Measurements from ENCODE around the gene ETNK2. TPM values are rescaled to one million over a fixed set of nuclear protein-coding genes. Genes with fewer than 3 reads are reported as not detected.

The ETNK2 gene
- total and polyA plus RNA-seq, 3 donors from 2014 or later = 116 to 227 (median 187) TPM

DNA sequence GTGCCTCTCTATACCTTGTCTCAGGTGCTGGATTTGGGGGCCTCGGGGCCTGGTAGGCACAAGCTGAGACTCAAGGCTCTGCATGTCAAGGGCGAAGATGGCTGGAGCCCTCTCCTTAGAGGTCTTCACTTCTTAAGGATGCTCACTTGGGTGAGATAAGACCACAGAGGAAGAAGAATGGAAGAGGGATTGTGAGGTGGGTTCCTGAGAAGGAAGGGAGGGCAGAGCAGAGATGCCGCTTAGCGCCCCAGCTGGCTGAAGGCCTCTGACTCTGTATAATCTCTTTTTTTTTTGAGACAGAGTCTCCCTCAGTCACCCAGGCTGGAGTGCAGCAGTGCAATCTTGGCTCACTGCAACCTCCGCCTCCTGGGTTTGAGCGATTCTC is 46.7 kb downstream of the ETNK2 start:
- H3K4me1 ChIP-seq = peaks cover 3% of the 10 kb centered on the region

DNA sequence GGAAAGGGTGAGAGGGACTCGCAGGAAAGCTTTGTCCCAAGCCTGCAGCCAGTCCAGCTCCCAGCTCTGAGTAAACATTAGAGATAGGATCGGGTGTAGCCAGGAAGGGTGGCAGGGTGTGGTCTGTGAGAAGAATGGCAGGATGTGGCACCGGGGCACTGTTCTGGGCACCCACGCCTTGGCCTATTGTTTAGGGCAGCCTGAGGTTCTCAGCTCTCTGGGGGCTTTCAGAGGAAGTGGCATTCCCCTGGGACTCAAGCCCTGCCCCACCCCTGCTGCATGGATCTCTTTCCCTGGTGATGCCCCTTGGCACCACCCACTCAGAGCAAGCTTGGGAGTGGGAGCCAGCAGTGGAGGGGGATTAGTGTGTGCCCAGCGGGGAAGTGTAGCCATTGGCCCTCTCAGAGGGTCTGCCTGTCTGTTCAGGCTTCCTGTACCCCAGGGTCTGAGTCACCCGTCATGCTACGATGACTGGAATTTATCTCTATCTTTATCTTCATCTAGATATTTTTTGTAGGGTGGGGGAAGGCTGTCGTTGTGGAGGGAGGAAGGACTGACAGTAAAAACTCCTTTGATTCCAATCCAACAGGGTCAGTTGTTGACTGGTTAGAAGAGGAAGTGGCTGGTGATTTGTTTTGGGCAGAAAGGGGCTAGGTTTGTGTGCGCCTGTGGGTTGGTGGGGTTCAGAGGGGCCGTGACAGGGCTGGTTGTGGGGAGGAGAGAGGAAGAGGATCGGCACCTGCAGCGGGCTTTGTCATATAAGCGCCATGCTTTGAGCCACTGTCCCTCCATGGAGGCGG is 47.3 kb downstream of the ETNK2 start:
- H3K36me3 ChIP-seq (ENCODE audit: low read depth, missing control alignments) = no peaks in the 10 kb centered on the region
- no peaks in the 10 kb centered on the region for H3K27me3 ChIP-seq
- 79 to 87% methylated on average over 10 to 14 of the region's 14 CpGs for WGBS, 2 donors
- intact Hi-C loops (cut with DNase I; ENCODE audit: low total_unique reads) = no loop called here
- H3K9me3 ChIP-seq = no peaks in the 10 kb centered on the region
- no peak for TF ChIP-seq POLR2A (IDR thresholded peaks at IDR 0.05)
- TF ChIP-seq, protein P1, sequence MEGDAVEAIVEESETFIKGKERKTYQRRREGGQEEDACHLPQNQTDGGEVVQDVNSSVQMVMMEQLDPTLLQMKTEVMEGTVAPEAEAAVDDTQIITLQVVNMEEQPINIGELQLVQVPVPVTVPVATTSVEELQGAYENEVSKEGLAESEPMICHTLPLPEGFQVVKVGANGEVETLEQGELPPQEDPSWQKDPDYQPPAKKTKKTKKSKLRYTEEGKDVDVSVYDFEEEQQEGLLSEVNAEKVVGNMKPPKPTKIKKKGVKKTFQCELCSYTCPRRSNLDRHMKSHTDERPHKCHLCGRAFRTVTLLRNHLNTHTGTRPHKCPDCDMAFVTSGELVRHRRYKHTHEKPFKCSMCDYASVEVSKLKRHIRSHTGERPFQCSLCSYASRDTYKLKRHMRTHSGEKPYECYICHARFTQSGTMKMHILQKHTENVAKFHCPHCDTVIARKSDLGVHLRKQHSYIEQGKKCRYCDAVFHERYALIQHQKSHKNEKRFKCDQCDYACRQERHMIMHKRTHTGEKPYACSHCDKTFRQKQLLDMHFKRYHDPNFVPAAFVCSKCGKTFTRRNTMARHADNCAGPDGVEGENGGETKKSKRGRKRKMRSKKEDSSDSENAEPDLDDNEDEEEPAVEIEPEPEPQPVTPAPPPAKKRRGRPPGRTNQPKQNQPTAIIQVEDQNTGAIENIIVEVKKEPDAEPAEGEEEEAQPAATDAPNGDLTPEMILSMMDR (IDR thresholded peaks at IDR 0.05) = no peak
- DNase-seq = no peak
- peaks cover 3% of the 10 kb centered on the region for H3K4me1 ChIP-seq
- no peak overlapping the region for H3K4me3 ChIP-seq
- no peak overlapping the region for H3K27ac ChIP-seq

More for the DNA sequence above, 46.7 kb downstream of the ETNK2 start:
- no peak for DNase-seq
- Histone ChIP-seq H3K27ac (no peak overlapping the region), H3K4me3 (no peak overlapping the region), H3K9me3 (no peaks in the 10 kb centered on the region), H3K36me3 (ENCODE audit: low read depth, missing control alignments) (no peaks in the 10 kb centered on the region), H3K27me3 (no peaks in the 10 kb centered on the region)
- 89 to 93% methylated on average over 6 of the region's 6 CpGs for WGBS, 2 donors
- no peak for TF ChIP-seq POLR2A (IDR thresholded peaks at IDR 0.05)
- TF ChIP-seq, protein P1 (IDR thresholded peaks at IDR 0.05) = no peak
- intact Hi-C loops (cut with DNase I; ENCODE audit: low total_unique reads) = no loop called here

DNA sequence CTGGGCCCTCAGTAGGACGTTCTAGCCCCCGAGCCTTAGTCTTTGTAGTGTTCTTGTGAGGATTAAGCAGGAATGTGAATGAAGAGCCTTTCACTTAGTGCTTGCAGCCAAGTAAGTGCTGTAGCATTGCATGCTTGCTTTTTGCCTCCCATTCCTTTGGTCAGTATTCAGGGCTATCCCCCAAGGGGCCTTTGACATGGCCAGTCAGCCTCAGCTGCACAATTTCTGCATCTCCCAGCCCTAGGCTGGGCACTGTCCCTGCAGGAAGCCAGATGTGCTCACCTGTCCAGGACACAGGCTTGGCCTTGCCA is 48.5 kb downstream of the ETNK2 start:
- Histone ChIP-seq H3K27me3 (no peaks in the 10 kb centered on the region), H3K4me1 (peaks cover 8% of the 10 kb centered on the region), H3K4me3 (no peak overlapping the region), H3K27ac (no peak overlapping the region), H3K9me3 (no peaks in the 10 kb centered on the region), H3K36me3 (ENCODE audit: low read depth, missing control alignments) (no peaks in the 10 kb centered on the region)
- TF ChIP-seq, protein P1 (IDR thresholded peaks at IDR 0.05) = no peak
- no peak for TF ChIP-seq POLR2A (IDR thresholded peaks at IDR 0.05)
- WGBS, 2 donors = 35 to 56% methylated on average over 2 of the region's 2 CpGs
- intact Hi-C loops (cut with DNase I; ENCODE audit: low total_unique reads) = no loop called here
- no peak for DNase-seq

DNA sequence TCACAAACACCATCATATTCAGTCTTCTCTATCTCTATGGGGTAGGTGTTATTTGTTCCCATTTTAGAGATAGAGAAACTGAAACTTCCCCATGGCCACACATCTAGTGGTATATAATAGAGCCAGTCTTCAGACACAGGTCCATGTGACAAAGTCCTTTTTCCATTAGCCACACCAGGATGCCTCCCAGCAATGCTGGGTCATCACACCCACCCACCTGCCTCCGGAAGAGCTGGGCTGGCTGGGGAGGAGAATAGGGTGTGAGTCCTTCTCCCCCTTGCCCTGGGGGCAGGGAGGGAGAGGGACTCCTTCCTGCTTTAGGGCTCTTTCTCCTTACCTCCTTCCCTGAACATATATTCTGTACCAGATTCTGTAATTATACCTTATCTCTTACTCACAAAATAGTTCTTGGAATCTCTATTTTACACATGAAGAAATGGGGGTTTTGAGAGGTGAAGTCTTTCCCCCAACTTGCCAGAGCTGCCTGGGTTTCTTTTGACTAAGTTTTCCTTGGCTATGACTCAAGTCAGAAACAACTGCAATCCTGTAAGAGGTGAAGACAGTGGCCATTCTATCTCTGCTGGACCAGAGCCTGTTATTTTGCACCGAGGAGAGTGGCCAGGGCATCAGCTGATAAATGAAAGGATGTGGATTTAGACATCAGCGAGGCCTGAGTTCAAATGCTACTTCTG is 49.0 kb downstream of the ETNK2 start:
- Histone ChIP-seq H3K4me1 (peaks cover 8% of the 10 kb centered on the region), H3K27me3 (no peaks in the 10 kb centered on the region), H3K9me3 (no peaks in the 10 kb centered on the region), H3K36me3 (ENCODE audit: low read depth, missing control alignments) (no peaks in the 10 kb centered on the region), H3K4me3 (no peak overlapping the region), H3K27ac (no peak overlapping the region)
- WGBS, 2 donors = 28 to 31% methylated on average over 3 of the region's 3 CpGs
- no peak for DNase-seq
- intact Hi-C loops (cut with DNase I; ENCODE audit: low total_unique reads) = no loop called here
- no peak for TF ChIP-seq POLR2A (IDR thresholded peaks at IDR 0.05)
- TF ChIP-seq, protein P1 (IDR thresholded peaks at IDR 0.05) = no peak

All from testis (tissue), 3 donors.